Effector memory CD8-positive, alpha-beta T cell (primary cell): Measurements from ENCODE around the gene PCID2.

Experiments
- ATAC-seq: fragments of 150-1000 bp; cut with Tn5 transposase; replicated peaks from 2 replicates; pipeline ENCODE4 v1.10.0; 2021; ENCODE audit warnings: mild to moderate bottlenecking, moderate library complexity
- DNase-seq, 3 experiments: peaks; one replicate each; pipeline ENCODE4 v3.0.0; 2021
- H3K27ac Mint-ChIP-seq, 2 donors: one replicate each; pipeline ENCODE4 v1.8.0; 2022; ENCODE audit warnings: mild to moderate bottlenecking in 2 of 2, mixed read lengths in 2 of 2, moderate library complexity in 2 of 2
- H3K27me3 Mint-ChIP-seq, 2 donors: one replicate each; pipeline ENCODE4 v1.8.0; 2022; ENCODE audit warnings: mixed read lengths in 2 of 2
- H3K36me3 Mint-ChIP-seq: one replicate; pipeline ENCODE4 v1.8.0; 2022; ENCODE audit warnings: mild to moderate bottlenecking, moderate library complexity, mixed read lengths; ENCODE audit not compliant: insufficient read depth
- H3K4me1 Mint-ChIP-seq, 2 donors: one replicate each; pipeline ENCODE4 v1.8.0; 2022; ENCODE audit warnings: low read depth in 2 of 2, mixed read lengths in 2 of 2
- H3K4me3 Mint-ChIP-seq, 2 donors: one replicate each; pipeline ENCODE4 v1.8.0; 2022; ENCODE audit warnings: mild to moderate bottlenecking in 2 of 2, mixed read lengths in 2 of 2, moderate library complexity in 2 of 2
- H3K9me3 Mint-ChIP-seq, 2 donors: one replicate each; pipeline ENCODE4 v1.8.0; 2022; ENCODE audit warnings: mixed read lengths in 2 of 2

PCID2 gene

GRCh38 chr13:113190181-113190580 lies 18.3 kb downstream of the PCID2 start:
- Mint-ChIP-seq H3K36me3 (peaks cover 39% of the 10 kb centered on the region), H3K4me3 (no peak overlapping the region), H3K27me3 (no peaks in the 10 kb centered on the region), H3K9me3 (no peaks in the 10 kb centered on the region), H3K27ac (peak overlapping the region in 1 of 2 donors; percentile 72), H3K4me1 (peaks cover 25 to 32% of the 10 kb centered on the region in 2 donors)
- ATAC-seq (no peak), DNase-seq (no peak)

- H3K36me3 Mint-ChIP-seq, result peaks cover 37% of the 10 kb centered on the region
- peak overlapping the region in 1 of 2 donors; percentile 70 for H3K4me3 Mint-ChIP-seq
- no peak for DNase-seq
- no peaks in the 10 kb centered on the region for H3K9me3 Mint-ChIP-seq
- ATAC-seq, result no peak
- peaks cover 39 to 46% of the 10 kb centered on the region in 2 donors for H3K4me1 Mint-ChIP-seq
- no peaks in the 10 kb centered on the region for H3K27me3 Mint-ChIP-seq
- H3K27ac Mint-ChIP-seq, result peak overlapping the region; percentile 77 to 98
These were observed 20.4 kb downstream of the PCID2 start for GRCh38 chr13:113187883-113188665.

- Mint-ChIP-seq H3K27me3 (no peaks in the 10 kb centered on the region), H3K4me3 (peak overlapping the region; percentile 70), H3K4me1 (peaks cover 39 to 49% of the 10 kb centered on the region in 2 donors), H3K36me3 (peaks cover 37% of the 10 kb centered on the region), H3K9me3 (no peaks in the 10 kb centered on the region), H3K27ac (peak overlapping the region; percentile 94 to 98)
- ATAC-seq, result no peak
- DNase-seq, result no peak
These were observed 21.2 kb downstream of the PCID2 start for GRCh38 chr13:113187263-113187669.

- ATAC-seq, result peak; percentile 70
- Mint-ChIP-seq H3K9me3 (no peaks in the 10 kb centered on the region), H3K27me3 (no peaks in the 10 kb centered on the region), H3K27ac (peak overlapping the region; percentile 94 to 98), H3K36me3 (peaks cover 35% of the 10 kb centered on the region), H3K4me3 (peak overlapping the region; percentile 90 to 95), H3K4me1 (peaks cover 42 to 51% of the 10 kb centered on the region in 2 donors)
- peak in 2 of 3 experiments; percentile 23 to 35 for DNase-seq
These were observed 22.2 kb downstream of the PCID2 start for GRCh38 chr13:113186061-113186900.

- Mint-ChIP-seq H3K27me3 (no peaks in the 10 kb centered on the region), H3K4me1 (peaks cover 52 to 63% of the 10 kb centered on the region in 2 donors), H3K27ac (peak overlapping the region; percentile 94 to 98), H3K4me3 (peak overlapping the region; percentile 90 to 95), H3K9me3 (no peaks in the 10 kb centered on the region), H3K36me3 (peaks cover 32% of the 10 kb centered on the region)
- ATAC-seq (peak; percentile 64), DNase-seq (peak in 2 of 3 experiments; percentile 34 to 42)
These were observed 23.7 kb downstream of the PCID2 start for GRCh38 chr13:113184568-113185440.

- H3K9me3 Mint-ChIP-seq, result no peaks in the 10 kb centered on the region
- no peak for DNase-seq
- H3K27ac Mint-ChIP-seq, result peak overlapping the region; percentile 81 to 98
- H3K4me3 Mint-ChIP-seq, result peak overlapping the region; percentile 51 to 95
- H3K27me3 Mint-ChIP-seq, result no peaks in the 10 kb centered on the region
- no peak for ATAC-seq
- peaks cover 56 to 63% of the 10 kb centered on the region in 2 donors for H3K4me1 Mint-ChIP-seq
- H3K36me3 Mint-ChIP-seq, result peaks cover 37% of the 10 kb centered on the region
These were observed 24.9 kb downstream of the PCID2 start for GRCh38 chr13:113183450-113184129.

- Mint-ChIP-seq H3K4me3 (peak overlapping the region in 1 of 2 donors; percentile 43), H3K27ac (peak overlapping the region; percentile 52 to 91), H3K27me3 (no peaks in the 10 kb centered on the region), H3K9me3 (no peaks in the 10 kb centered on the region), H3K4me1 (peaks cover 46 to 58% of the 10 kb centered on the region in 2 donors), H3K36me3 (peaks cover 50% of the 10 kb centered on the region)
- no peak for ATAC-seq
- DNase-seq, result no peak
These were observed 26.4 kb downstream of the PCID2 start for GRCh38 chr13:113182046-113182445.

GRCh38 chr13:113179374-113180230 lies 28.9 kb downstream of the PCID2 start:
- H3K27me3 Mint-ChIP-seq, result no peaks in the 10 kb centered on the region
- peaks cover 0 to 2% of the 10 kb centered on the region in 2 donors for H3K9me3 Mint-ChIP-seq
- ATAC-seq (peak; percentile 57), DNase-seq (peak in 2 of 3 experiments; percentile 27 to 36)
- peak overlapping the region; percentile 32 to 64 for H3K4me3 Mint-ChIP-seq
- peak overlapping the region; percentile 85 to 91 for H3K27ac Mint-ChIP-seq
- H3K4me1 Mint-ChIP-seq, result peaks cover 40 to 45% of the 10 kb centered on the region in 2 donors
- H3K36me3 Mint-ChIP-seq, result peaks cover 40% of the 10 kb centered on the region

- Mint-ChIP-seq H3K27me3 (no peaks in the 10 kb centered on the region), H3K4me3 (no peak overlapping the region), H3K9me3 (peaks cover 0 to 2% of the 10 kb centered on the region in 2 donors), H3K27ac (peak overlapping the region in 1 of 2 donors; percentile 44), H3K36me3 (peaks cover 39% of the 10 kb centered on the region), H3K4me1 (peaks cover 39 to 49% of the 10 kb centered on the region in 2 donors)
- ATAC-seq, result no peak
- no peak for DNase-seq
These were observed 29.6 kb downstream of the PCID2 start for GRCh38 chr13:113178896-113179167.

- peak overlapping the region in 1 of 2 donors; percentile 44 for H3K27ac Mint-ChIP-seq
- DNase-seq, result no peak
- H3K9me3 Mint-ChIP-seq, result peaks cover 0 to 2% of the 10 kb centered on the region in 2 donors
- no peak for ATAC-seq
- H3K4me3 Mint-ChIP-seq, result no peak overlapping the region
- H3K27me3 Mint-ChIP-seq, result no peaks in the 10 kb centered on the region
- H3K36me3 Mint-ChIP-seq, result peaks cover 34% of the 10 kb centered on the region
- peaks cover 33 to 43% of the 10 kb centered on the region in 2 donors for H3K4me1 Mint-ChIP-seq
These were observed 30.2 kb downstream of the PCID2 start for GRCh38 chr13:113178070-113178895.

- H3K4me1 Mint-ChIP-seq, result peaks cover 36 to 43% of the 10 kb centered on the region in 2 donors
- H3K4me3 Mint-ChIP-seq, result no peak overlapping the region
- DNase-seq (no peak), ATAC-seq (no peak)
- no peaks in the 10 kb centered on the region for H3K27me3 Mint-ChIP-seq
- H3K27ac Mint-ChIP-seq, result peak overlapping the region; percentile 96 to 97
- H3K9me3 Mint-ChIP-seq, result peaks cover 0 to 2% of the 10 kb centered on the region in 2 donors
- peaks cover 34% of the 10 kb centered on the region for H3K36me3 Mint-ChIP-seq
These were observed 31.6 kb downstream of the PCID2 start for GRCh38 chr13:113176822-113177221.
